ENCODE results near the gene LRRC47.
"Not testable (repeated sequence)": the region's sequence is repeated elsewhere in the genome, so short reads cannot be mapped to it uniquely, and the experiment has no call there.

The LRRC47 gene

GRCh38 chr1:3756394-3756793 is 39.9 kb downstream of the LRRC47 start:
- DNase-seq (ENCODE audit: low read depth) = no peak
- H3K4me3 ChIP-seq (ENCODE audit: low read depth, low read length) = no peak overlapping the region

DNA sequence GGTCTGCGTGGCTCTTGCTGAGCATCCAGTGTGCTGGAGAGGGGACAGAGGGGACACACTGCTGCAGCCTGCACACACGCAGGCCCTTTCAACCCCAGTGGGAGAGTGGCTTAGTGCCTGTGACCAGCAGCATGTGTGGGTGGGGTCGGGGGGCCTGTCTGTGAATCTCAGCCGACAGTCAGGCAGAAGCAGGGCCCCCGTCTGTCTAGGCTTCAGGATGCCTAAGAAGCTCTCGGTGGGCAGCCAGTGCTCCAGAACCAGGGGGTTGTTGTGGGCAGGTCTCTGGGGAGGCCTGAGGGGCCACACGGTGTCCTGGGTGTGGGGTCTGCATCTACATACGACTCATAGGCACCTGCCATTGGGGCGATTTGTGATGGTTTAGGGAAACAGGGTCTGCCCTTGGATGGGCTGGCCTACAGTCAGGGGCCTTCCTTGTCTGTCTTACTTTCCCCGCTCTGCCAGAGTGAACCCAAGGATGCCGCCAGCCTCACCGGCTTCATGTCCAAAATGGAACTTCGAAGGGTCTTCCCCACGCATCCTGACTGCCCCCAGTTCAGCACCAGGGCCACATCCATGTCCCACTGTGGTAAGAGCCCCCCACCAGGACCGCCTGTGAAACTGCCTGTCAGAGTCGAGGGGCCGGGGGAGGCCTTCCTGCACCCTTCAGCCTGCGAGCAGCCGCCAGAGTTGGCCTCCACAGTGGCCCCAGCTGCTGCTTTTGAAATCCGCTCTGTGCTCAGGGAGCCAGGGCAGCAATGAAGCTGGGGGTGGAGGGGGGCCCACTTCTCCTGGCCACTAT is 42.4 kb downstream of the LRRC47 start:
- no peak overlapping the region for H3K4me3 ChIP-seq (ENCODE audit: low read depth, low read length)
- DNase-seq (ENCODE audit: low read depth) = no peak

DNA sequence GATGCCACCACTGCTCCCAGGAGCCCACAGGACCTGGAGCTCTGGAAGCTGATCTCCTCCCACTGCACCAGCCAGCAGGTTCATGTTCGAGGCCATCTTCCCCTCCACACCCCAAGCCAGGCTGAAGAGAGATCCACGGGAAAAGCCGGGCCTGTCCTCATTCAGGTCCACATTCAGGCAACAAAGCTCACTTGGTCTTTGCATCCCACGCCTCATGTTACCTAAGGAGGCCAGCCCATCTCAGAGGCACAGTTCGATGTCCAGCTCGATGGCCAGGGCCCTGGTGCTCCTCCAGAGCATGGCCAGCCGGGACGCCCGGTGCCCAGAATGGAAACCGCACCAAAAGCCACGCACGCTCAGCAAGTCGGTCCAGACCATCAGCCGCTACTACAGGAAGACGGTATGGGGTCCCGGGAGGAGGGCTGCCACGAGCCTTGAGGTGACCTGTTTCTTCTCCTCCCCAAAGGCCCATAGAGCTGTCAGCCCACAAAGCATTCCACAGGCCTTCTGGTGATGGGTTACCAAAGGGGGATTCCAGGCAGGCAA is 43.8 kb downstream of the LRRC47 start, which contains the start of gene CCDC27:
Gene CCDC27, plus strand, starts transcription at position 51 of the 546 bp plus-strand sequence. Its CDS starts 32 bp downstream, at position 83.
- no peak within 1 kb of the TSS for H3K4me3 ChIP-seq (ENCODE audit: low read depth, low read length)
- no peak for DNase-seq (ENCODE audit: low read depth)

- no peak overlapping the region for H3K4me3 ChIP-seq (ENCODE audit: low read depth, low read length)
- DNase-seq (ENCODE audit: low read depth) = no peak
These were observed 45.6 kb downstream of the LRRC47 start for GRCh38 chr1:3750741-3751140.

DNA sequence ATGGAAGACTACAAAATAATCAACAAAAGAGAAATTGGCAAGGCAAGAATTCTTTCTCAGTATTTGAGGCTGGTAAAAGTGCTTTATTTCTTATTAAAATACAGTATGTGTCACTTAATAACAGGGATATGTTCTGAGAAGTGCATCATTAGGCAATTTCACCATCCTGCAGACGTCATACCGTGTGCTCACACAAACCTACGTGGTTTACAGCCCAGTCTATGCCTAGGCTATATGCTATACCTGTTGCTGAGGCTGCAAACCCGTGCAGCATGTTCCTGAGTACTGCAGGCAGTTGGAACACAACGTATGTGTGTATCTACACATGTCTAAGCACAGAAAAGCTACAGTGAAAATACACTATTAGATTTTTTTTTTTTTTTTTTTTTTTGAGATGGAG is 46.8 kb downstream of the LRRC47 start:
- DNase-seq (ENCODE audit: low read depth) = no peak
- no peak overlapping the region for H3K4me3 ChIP-seq (ENCODE audit: low read depth, low read length)

- not testable (repeated sequence) for DNase-seq (ENCODE audit: low read depth); H3K4me3 ChIP-seq (ENCODE audit: low read depth, low read length)
These were observed 47.9 kb downstream of the LRRC47 start for GRCh38 chr1:3748316-3748900.

DNA sequence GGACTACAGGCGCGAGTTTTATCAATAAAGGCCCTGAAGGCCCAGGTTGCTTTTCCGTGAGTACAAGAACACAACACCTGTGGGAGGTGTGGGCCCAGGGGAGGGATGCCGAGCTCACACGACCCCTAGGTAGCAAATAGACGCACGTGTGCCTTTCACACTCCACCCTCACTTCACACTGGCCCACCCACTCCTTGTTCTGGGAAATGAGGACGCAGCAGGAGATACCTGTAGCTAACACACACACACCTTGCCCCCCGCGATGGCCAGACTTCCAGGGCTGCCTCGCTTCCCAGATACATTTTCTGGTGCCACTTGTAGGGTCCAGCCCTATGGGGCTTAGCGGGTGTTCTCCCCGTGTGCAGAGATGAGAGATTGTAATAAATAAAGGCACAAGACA is 48.4 kb downstream of the LRRC47 start:
- H3K4me3 ChIP-seq (ENCODE audit: low read depth, low read length) = peak overlapping the region; percentile 72
- DNase-seq (ENCODE audit: low read depth) = no peak

- H3K4me3 ChIP-seq (ENCODE audit: low read depth, low read length) = peak overlapping the region; percentile 72
- DNase-seq (ENCODE audit: low read depth) = no peak
These were observed 48.8 kb downstream of the LRRC47 start for GRCh38 chr1:3747522-3747848.

DNA sequence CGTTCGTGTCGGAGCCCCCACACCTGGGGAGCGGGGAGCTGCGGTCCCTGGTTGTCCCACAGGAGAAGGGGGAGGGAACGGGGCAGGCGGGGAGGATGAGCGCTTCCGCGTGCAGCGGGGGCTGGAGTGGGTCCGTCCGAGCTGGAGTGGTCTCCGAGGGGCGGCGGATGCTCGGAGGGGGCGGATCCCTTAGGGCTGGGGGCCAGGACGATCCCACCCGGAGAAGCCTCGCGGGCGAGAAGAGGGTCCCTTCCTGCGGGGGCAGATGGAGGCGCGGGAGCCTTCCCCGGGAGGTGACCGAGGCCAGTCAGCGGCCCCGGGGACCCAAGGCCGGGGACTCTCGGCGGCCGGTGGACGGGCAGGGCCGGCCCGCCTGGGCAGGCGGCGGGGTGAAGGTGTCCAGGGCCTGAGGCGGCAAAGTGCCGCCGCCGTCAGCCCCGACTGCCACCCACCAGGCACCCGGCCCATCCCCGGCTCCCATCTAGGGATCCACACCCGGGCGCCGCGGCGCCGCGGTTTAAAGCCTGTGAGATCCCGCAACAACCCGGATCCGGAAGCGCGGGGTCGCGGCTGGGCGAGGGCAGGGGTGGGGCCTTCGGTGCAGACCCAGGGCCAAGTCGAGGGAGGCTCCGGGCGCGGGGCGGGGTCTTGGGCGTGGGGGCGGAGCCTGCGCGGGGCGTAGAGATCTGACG is 49.3 kb downstream of the LRRC47 start:
- DNase-seq (ENCODE audit: low read depth) = peak; percentile 22
- H3K4me3 ChIP-seq (ENCODE audit: low read depth, low read length) = peak overlapping the region; percentile 72

DNA sequence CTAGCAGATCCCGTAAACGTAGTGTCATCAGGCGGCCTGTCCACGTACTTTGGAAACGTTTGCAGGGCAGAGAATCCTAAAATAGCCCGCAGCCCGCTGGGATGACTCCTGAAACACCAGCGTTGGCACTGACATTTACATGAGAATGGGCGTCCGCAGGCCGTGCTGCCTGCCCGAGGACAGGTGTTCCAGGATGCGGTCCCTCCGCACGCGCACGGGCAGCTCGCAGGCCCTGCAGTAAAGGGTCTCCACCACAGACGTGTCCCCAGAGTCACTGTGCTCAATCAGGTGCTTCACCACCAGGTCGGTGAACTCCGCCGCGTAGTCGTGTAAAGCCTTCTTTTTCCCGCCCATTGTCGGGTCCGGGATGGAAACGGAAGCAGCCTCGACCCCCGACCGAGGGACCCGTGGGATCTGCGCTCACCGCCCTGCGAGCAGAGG is 49.9 kb downstream of the LRRC47 start:
- H3K4me3 ChIP-seq (ENCODE audit: low read depth, low read length) = peak overlapping the region; percentile 72
- no peak for DNase-seq (ENCODE audit: low read depth)

DNA sequence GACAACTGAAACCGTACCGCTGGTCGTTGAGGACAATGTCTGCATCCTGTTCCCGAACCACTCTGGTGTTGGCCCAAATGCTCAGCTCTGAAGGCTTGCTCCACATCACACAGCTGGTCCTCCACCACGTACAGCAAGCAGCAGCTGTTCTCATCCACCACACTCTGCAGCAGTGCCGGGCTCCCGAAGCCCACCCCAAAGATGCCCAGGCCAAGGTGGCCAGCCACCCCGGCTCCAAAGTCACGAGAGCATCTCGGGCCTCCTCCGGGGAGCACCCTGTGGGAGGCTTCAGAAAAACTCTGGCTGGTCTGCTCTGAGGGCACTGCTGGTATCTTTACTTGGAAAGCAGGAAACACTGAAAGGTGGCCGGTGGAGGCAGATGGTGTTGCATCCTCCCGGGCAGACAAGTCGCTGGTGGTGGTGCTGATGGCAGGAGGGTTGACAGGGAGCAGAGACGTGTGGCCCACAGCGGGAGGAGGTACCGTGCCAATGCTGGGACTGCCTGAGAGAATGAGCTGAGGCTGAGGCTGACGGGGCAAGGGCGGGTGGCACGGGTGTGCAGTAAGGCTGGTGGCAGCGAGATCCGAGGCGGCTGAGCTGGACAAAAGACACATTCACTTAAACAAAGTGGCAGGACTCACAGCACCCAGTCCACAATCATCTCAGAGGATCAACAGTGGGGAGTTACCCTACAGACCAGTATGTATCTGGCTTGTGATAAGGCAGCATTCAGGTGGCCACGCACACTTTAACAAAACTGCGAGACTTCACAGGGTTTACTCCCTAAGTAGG is 50.5 kb downstream of the LRRC47 start:
- no peak overlapping the region for H3K4me3 ChIP-seq (ENCODE audit: low read depth, low read length)
- no peak for DNase-seq (ENCODE audit: low read depth)

DNA sequence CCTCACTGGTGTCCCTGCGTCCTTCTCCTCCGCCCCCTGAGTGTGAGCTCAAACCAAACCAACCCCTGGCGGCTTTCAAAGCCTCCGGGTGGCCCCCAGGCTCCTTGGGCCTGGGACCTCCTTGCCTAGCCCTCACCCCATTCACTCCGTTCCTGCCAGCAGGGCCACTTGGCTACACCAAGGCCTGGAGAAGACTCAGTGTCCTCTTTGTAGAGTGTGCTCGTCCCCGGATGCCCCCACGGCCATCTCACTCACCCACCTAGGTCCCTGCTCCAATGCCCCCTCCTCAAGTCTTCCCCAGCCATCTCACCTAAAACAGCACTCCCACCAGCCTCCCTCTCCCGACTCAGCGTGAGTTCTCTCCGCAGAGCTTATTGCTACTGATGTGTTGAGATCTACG is 51.2 kb downstream of the LRRC47 start:
- no peak for DNase-seq (ENCODE audit: low read depth)
- H3K4me3 ChIP-seq (ENCODE audit: low read depth, low read length) = no peak overlapping the region

GRCh38 chr1:3744646-3745045 is 51.7 kb downstream of the LRRC47 start:
- no peak for DNase-seq (ENCODE audit: low read depth)

GRCh38 chr1:3743826-3744225 is 52.5 kb downstream of the LRRC47 start:
- H3K4me3 ChIP-seq (ENCODE audit: low read depth, low read length) = no peak overlapping the region
- DNase-seq (ENCODE audit: low read depth) = no peak

More at GRCh38 chr1:3744646-3745045, 51.7 kb downstream of the LRRC47 start:
- H3K4me3 ChIP-seq (ENCODE audit: low read depth, low read length) = no peak overlapping the region

DNA sequence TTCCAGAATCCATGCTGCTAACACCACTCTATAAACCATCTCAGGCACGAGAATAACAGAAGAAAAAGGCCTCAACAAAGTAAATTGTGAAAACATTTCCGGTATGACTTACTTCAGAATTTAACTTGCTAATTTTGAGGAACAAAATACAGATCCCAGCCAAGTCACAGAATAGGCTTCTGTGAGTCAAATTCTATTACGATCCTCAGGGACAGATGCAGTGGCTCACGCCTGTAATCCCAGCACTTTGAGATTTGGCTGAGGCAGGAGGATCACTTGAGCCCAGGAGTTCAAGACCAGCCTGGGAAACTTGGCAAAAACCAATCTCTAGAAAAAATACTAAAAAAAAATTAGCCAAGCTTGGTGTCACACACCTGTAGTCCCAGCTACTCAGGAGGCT is 52.9 kb downstream of the LRRC47 start:
- no peak overlapping the region for H3K4me3 ChIP-seq (ENCODE audit: low read depth, low read length)
- no peak for DNase-seq (ENCODE audit: low read depth)

- no peak for DNase-seq (ENCODE audit: low read depth)
These were observed 53.6 kb downstream of the LRRC47 start for GRCh38 chr1:3742439-3743298.

DNA sequence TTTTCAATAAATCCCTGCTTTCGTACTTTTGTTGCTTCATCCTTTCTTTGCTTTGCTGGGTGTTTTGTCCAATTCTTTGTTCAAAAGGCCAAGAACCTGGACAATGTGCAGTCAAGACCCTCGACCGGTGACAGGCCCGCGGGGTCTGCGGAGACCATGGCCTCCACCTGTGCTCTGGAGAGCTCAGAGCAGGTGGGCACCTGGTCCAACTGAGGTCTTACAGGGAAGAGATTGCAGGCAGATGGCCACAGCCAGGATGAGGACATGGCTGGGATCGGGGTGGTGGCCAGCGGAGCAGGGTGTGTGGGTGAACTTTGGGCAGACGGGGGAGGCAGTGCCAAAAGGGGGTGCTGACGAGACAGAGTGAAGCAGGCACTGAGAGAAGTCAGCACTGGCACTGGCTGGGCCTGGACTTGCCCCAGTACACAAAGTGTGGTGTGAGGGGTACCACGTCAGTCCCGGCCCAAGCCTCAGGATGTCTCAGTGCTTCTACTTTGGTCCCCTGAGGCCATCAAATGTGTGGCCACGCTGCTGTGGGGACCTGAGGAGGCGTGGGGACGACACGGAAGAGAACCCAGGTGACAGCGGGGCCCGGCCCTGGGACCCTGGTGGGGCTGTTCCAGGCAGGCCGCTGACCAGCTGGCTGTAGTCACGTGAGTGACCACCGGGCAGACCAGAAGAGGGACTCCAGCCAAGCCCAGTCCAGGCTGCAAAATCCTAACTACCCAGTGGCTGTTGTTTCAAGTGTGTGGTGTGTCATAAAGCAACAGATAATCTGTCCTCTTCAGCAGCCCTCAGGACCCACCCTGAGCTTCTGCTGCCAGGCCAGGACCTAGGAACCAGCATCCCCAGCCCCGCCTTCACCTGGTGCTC is 54.5 kb downstream of the LRRC47 start:
- DNase-seq (ENCODE audit: low read depth) = no peak
- H3K4me3 ChIP-seq (ENCODE audit: low read depth, low read length) = no peak overlapping the region

More at GRCh38 chr1:3742439-3743298, 53.6 kb downstream of the LRRC47 start:
- H3K4me3 ChIP-seq (ENCODE audit: low read depth, low read length) = no peak overlapping the region

DNA sequence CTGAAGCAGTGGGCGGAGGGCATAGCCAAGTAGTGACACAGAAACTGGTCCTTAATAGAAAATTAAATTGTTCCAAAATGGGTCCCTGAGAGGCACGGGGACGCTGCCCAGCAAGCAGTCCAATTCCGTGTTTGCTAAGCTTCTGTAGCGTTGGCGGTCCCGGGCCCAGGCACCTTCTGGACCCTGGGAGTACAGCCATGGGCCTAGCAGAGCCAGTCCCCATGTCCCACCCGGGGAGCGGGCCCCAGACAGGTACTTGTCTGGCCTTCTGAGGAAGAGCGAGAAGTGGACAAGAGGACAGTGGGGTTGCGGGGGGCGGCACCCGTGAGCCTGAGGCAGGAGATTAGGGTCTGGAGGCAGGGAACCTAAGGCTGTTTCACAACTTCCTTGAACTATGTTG is 55.5 kb downstream of the LRRC47 start:
- no peak for DNase-seq (ENCODE audit: low read depth)
- no peak overlapping the region for H3K4me3 ChIP-seq (ENCODE audit: low read depth, low read length)

Measured in skeletal muscle cell (primary cell).